Ovary (tissue), 3 donors: ENCODE data around the gene SF3B1.

Source experiments
- EP300 ChIP-seq: sonication (generic); formaldehyde crosslinking; IDR thresholded peaks from one replicate; pipeline ENCODE4 v1.6.1; 2017; ENCODE audit warnings: antibody characterized with exemption
- POLR2A ChIP-seq: fragments of 450-650 bp; IDR thresholded peaks from one replicate; pipeline ENCODE4 v1.6.1; 2017; ENCODE audit warnings: antibody characterized with exemption, mild to moderate bottlenecking, moderate library complexity
- TF ChIP-seq, protein P1 (sequence below), 3 donors: fragments of 450-650 bp in 2 of 3; fragments of 200-600 bp in 1 of 3; IDR thresholded peaks; one replicate each; pipeline versions ENCODE4 v1.5.1 to v1.8.0; 2016 to 2022; ENCODE audit warnings: antibody characterized with exemption in 3 of 3, mild to moderate bottlenecking in 1 of 3
- donor health status: DM: no; HTN: no; CAD: no.

DNA sequence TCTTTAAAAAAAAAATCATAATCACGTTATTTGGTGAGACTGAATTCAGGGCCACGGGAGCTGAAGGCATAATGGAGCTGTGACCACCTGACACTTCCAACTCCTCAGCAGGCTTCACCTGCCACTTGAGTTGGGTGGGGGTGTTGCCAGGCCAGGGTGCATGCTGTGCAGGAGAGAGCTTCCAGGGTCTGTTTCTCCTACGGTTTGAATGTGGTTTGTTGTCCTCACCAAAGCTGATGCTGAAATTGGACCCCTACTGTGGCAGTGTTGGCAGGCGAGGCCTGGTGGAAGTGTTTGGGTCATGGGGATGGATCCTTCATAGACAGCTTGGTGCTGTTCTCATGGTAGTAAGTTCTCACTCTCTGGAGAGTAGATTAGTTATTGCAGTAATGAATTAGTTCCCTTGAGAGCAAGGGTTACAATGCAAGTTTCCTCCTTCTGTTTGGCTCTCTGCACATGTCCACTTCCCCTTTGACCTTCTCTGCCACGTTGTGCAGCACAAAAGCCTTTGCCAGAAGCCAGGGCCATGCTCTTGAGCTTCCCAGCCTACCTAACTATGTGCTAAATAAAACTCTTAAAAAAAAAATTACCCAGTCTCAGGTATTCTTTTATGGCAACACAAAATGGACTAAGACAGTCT lies 86.0 kb downstream of the SF3B1 start:
- TF ChIP-seq POLR2A (no peak), EP300 (no peak)
- TF ChIP-seq, protein P1, sequence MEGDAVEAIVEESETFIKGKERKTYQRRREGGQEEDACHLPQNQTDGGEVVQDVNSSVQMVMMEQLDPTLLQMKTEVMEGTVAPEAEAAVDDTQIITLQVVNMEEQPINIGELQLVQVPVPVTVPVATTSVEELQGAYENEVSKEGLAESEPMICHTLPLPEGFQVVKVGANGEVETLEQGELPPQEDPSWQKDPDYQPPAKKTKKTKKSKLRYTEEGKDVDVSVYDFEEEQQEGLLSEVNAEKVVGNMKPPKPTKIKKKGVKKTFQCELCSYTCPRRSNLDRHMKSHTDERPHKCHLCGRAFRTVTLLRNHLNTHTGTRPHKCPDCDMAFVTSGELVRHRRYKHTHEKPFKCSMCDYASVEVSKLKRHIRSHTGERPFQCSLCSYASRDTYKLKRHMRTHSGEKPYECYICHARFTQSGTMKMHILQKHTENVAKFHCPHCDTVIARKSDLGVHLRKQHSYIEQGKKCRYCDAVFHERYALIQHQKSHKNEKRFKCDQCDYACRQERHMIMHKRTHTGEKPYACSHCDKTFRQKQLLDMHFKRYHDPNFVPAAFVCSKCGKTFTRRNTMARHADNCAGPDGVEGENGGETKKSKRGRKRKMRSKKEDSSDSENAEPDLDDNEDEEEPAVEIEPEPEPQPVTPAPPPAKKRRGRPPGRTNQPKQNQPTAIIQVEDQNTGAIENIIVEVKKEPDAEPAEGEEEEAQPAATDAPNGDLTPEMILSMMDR (IDR thresholded peaks at IDR 0.05): no peak
